Ishikawa (cell line): Measurements from ENCODE around the gene LVRN.

Experiments
- CEBPB ChIP-seq: IDR thresholded peaks from 2 replicates; pipeline ENCODE4 v1.6.1; 2012
- CREB1 ChIP-seq: IDR thresholded peaks from 2 replicates; pipeline ENCODE4 v1.6.1; 2012; ENCODE audit warnings: low read depth
- EGR1 ChIP-seq: IDR thresholded peaks from 2 replicates; pipeline ENCODE4 v1.6.1; 2012
- EP300 ChIP-seq: IDR thresholded peaks from 2 replicates; pipeline ENCODE4 v1.6.1; 2012; ENCODE audit warnings: borderline replicate concordance
- FOXM1 ChIP-seq: IDR thresholded peaks from 2 replicates; pipeline ENCODE4 v1.6.1; 2012; ENCODE audit warnings: low read depth, borderline replicate concordance
- NFIC ChIP-seq: IDR thresholded peaks from 2 replicates; pipeline ENCODE4 v1.6.1; 2012
- RAD21 ChIP-seq: IDR thresholded peaks from 2 replicates; pipeline ENCODE4 v1.6.1; 2012; ENCODE audit warnings: low read depth
- TAF1 ChIP-seq: IDR thresholded peaks from 2 replicates; pipeline ENCODE4 v1.6.1; 2012; ENCODE audit warnings: low read depth, mild to moderate bottlenecking
- TCF12 ChIP-seq: IDR thresholded peaks from 2 replicates; pipeline ENCODE4 v1.6.1; 2012; ENCODE audit warnings: low read depth
- TEAD4 ChIP-seq: IDR thresholded peaks from 2 replicates; pipeline ENCODE4 v1.6.1; 2012
- YY1 ChIP-seq: IDR thresholded peaks from 2 replicates; pipeline ENCODE4 v1.6.1; 2012; ENCODE audit warnings: low read depth
- ZBTB7A ChIP-seq: IDR thresholded peaks from 2 replicates; pipeline ENCODE4 v1.6.1; 2012; ENCODE audit warnings: low read depth
- TF ChIP-seq, protein P1 (sequence below): IDR thresholded peaks from 2 replicates; pipeline ENCODE4 v1.6.1; 2012; ENCODE audit warnings: low read depth, mild to moderate bottlenecking
- TF ChIP-seq, protein P2 (sequence below): IDR thresholded peaks from 2 replicates; pipeline ENCODE4 v1.6.1; 2012
- TF ChIP-seq, protein P3 (sequence below): IDR thresholded peaks from 2 replicates; pipeline ENCODE4 v1.6.1; 2012

Gene LVRN

GRCh38 chr5:115948091-115948534, 14.2 kb upstream of the LVRN start:
- no peak for TF ChIP-seq CEBPB
- TF ChIP-seq CREB1: no peak
- no peak for TF ChIP-seq FOXM1
- TF ChIP-seq TCF12: no peak
- no peak for TF ChIP-seq EGR1
- TF ChIP-seq RAD21: no peak
- no peak for TF ChIP-seq NFIC
- TF ChIP-seq YY1: no peak
- no peak for TF ChIP-seq ZBTB7A
- TF ChIP-seq TEAD4: no peak
- TF ChIP-seq, protein P1, sequence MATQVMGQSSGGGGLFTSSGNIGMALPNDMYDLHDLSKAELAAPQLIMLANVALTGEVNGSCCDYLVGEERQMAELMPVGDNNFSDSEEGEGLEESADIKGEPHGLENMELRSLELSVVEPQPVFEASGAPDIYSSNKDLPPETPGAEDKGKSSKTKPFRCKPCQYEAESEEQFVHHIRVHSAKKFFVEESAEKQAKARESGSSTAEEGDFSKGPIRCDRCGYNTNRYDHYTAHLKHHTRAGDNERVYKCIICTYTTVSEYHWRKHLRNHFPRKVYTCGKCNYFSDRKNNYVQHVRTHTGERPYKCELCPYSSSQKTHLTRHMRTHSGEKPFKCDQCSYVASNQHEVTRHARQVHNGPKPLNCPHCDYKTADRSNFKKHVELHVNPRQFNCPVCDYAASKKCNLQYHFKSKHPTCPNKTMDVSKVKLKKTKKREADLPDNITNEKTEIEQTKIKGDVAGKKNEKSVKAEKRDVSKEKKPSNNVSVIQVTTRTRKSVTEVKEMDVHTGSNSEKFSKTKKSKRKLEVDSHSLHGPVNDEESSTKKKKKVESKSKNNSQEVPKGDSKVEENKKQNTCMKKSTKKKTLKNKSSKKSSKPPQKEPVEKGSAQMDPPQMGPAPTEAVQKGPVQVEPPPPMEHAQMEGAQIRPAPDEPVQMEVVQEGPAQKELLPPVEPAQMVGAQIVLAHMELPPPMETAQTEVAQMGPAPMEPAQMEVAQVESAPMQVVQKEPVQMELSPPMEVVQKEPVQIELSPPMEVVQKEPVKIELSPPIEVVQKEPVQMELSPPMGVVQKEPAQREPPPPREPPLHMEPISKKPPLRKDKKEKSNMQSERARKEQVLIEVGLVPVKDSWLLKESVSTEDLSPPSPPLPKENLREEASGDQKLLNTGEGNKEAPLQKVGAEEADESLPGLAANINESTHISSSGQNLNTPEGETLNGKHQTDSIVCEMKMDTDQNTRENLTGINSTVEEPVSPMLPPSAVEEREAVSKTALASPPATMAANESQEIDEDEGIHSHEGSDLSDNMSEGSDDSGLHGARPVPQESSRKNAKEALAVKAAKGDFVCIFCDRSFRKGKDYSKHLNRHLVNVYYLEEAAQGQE: no peak
- TF ChIP-seq, protein P2, sequence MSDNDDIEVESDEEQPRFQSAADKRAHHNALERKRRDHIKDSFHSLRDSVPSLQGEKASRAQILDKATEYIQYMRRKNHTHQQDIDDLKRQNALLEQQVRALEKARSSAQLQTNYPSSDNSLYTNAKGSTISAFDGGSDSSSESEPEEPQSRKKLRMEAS: no peak
- TF ChIP-seq EP300: no peak

DNA sequence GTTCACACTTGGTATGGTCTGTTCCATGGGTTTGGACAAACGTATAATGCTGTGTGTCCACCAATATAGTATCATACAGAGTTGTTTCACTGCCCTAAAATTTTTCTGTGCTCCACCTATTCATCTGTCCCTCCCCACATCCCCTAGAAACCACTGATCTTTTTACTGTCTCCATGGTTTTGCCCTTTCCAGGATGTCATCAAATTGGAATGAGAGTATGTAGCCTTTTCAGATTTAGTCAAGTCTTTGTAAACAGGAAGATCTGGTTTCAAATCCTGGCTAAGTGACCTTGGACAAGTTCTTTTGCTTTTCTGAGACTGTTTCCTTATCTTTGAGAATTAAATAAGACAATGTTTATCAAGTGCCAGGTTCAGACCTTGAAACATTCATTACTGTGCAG, 13.2 kb upstream of the LVRN start:
- TF ChIP-seq ZBTB7A (no peak), EP300 (no peak), NFIC (no peak), EGR1 (no peak), TEAD4 (no peak), YY1 (no peak), TAF1 (no peak), CEBPB (no peak), RAD21 (no peak)
- TF ChIP-seq, protein P2: no peak

DNA sequence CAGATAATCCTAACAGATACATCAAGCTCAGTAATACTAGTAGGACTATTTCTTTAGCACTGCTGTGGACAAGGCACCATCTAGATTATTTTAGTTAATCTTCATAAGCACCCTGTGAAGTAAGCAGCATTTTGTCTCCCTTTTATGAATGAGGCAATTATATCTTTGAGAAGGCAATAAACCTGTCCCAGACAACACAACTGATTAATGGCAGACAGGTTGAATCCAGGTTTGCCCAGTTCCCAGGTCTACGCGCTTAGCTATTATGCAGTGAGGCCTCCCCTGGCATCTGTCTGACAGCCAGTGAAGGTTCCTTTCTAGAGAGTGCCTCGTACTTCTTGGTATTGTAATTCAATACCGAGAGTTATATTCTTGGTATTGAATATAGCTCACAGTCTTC, 9.7 kb upstream of the LVRN start:
- TF ChIP-seq ZBTB7A: no peak
- no peak for TF ChIP-seq EGR1
- TF ChIP-seq, protein P1: no peak
- TF ChIP-seq, protein P3, sequence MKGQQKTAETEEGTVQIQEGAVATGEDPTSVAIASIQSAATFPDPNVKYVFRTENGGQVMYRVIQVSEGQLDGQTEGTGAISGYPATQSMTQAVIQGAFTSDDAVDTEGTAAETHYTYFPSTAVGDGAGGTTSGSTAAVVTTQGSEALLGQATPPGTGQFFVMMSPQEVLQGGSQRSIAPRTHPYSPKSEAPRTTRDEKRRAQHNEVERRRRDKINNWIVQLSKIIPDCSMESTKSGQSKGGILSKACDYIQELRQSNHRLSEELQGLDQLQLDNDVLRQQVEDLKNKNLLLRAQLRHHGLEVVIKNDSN: no peak
- TF ChIP-seq CREB1: no peak
- no peak for TF ChIP-seq EP300
- TF ChIP-seq TCF12: no peak
- no peak for TF ChIP-seq YY1
- TF ChIP-seq RAD21: no peak
- no peak for TF ChIP-seq FOXM1
- no peak for TF ChIP-seq TEAD4
- no peak for TF ChIP-seq TAF1
- TF ChIP-seq CEBPB: no peak
- TF ChIP-seq, protein P2: no peak
- no peak for TF ChIP-seq NFIC

DNA sequence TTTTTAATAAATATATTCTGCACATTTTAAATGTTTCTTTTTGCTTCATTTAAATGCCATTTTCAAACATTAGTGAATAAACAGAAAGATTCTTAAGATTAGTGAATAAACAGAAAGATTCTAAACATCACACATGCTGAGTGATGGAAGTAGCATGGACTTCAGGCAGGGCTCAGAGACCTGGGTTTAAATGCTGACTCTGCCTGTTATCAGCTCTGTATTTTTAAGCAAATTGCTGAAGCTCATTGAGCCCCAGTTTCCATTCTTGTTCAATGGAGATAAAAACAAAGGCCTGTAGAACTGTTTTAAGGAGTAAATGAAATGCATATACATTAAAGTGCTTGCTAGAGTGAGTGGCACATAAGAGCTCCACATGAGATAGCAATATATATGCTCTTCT, 8.1 kb upstream of the LVRN start:
- TF ChIP-seq RAD21 (no peak), NFIC (no peak), CREB1 (no peak), YY1 (no peak), CEBPB (no peak), EP300 (no peak), EGR1 (no peak)
- TF ChIP-seq, protein P2: no peak
- TF ChIP-seq, protein P1: no peak

GRCh38 chr5:115956957-115957356, 5.3 kb upstream of the LVRN start:
- TF ChIP-seq FOXM1 (no peak), TEAD4 (no peak), CREB1 (no peak), NFIC (no peak), EP300 (no peak), CEBPB (no peak), TAF1 (no peak), TCF12 (no peak)
- TF ChIP-seq, protein P2: no peak
- TF ChIP-seq, protein P3: no peak
